Measurements from ENCODE around the gene EPGN.
"Not testable (repeated sequence)": the region's sequence is repeated elsewhere in the genome, so short reads cannot be mapped to it uniquely, and the experiment has no call there.

Gene EPGN

DNA sequence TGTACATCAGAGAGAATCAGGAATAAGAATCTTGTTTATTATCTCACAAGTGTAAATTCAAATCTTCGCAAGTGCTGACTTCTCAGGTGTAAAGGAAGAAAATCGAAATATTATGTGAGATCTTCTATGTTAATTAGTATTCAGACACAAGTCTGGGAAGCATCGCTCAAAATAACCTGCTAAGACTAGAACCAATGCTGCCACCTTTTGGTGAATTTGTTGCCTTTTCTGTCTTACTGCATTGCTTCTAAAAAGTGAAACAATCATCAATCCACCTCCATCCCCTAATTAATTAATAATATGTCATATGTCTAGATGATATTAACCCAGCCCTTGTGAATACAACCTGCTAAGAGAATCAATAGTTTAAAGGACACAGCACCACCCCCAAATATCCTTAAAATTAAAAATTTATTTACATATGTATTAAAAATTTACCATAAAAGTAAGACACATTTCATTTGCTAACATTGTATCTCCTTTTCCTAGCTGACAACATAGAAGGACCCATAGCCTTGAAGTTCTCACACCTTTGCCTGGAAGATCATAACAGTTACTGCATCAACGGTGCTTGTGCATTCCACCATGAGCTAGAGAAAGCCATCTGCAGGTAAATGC, 3.5 kb downstream of the EPGN start:
- DNase-seq, result peak; percentile 57 to 62

DNA sequence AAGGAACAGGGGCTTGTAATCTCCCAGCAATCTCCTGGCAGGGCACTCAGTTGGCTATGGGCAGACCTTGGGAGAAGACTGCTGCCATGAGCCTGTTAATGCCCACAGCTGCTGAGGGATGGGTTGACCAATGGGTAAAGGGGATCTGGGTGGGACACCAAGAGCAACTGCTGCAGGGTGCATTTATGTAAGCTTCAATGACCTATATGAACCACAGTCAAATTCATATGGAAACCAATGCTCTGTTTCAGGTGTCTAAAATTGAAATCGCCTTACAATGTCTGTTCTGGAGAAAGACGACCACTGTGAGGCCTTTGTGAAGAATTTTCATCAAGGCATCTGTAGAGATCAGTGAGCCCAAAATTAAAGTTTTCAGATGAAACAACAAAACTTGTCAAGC, 6.1 kb downstream of the EPGN start:
- DNase-seq, result no peak

DNA sequence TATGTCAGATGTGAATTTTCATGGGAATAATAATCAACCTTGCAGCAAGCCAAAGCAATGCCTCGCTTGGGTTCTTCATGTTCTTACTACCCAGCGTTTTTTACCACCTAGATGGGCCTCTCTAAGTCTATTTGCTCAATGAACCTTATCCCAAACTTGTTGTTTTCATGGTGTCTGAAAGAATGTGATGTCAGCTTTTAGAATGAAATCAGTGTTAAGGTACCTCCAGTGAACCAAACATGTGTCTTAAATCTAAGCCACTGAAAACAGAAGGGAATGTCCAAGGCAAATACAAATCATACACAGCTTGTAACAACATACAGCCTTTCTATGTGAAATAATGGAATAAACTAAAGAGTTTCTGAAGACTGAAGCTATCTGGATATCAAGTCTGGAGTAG, 6.7 kb downstream of the EPGN start:
- no peak for DNase-seq

DNA sequence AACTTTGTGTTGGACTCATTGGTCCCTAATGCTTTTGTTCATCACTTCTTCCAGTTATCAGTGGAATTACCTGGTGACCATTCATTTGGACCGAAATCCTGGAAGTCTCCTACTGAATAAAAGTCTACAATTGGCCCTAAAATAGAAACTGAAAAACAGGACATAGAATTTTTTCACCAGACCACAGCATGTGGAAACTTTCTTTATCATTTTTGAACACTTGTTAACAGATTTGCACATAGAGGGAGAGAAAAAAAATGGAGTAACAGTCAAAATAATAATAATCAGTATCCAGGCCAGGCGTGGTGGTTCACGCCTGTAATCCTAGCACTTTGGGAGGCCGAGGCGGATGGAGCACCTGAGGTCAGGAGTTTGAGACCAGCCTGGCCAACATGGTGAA, 7.1 kb downstream of the EPGN start:
- DNase-seq, result no peak

DNA sequence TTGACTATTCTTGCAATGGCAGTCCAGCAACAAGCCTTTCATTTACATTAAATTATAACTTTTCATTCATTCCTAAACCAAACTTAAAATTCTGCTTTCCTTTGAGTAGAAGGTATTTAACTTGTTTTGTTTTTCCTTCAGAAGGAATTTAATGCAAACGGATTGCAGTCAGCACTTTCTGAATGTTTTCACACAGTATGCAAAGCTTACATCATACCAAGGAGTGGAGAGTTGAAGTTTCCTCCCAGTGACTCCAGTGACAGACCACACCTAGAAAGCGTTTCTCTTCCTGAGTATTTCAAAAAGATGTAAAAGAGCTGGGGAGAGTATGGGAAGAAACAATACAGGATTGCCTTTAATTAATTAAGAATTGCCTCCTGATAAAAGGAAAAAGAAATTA, 8.1 kb downstream of the EPGN start:
- peak; percentile 7 to 22 for DNase-seq

DNA sequence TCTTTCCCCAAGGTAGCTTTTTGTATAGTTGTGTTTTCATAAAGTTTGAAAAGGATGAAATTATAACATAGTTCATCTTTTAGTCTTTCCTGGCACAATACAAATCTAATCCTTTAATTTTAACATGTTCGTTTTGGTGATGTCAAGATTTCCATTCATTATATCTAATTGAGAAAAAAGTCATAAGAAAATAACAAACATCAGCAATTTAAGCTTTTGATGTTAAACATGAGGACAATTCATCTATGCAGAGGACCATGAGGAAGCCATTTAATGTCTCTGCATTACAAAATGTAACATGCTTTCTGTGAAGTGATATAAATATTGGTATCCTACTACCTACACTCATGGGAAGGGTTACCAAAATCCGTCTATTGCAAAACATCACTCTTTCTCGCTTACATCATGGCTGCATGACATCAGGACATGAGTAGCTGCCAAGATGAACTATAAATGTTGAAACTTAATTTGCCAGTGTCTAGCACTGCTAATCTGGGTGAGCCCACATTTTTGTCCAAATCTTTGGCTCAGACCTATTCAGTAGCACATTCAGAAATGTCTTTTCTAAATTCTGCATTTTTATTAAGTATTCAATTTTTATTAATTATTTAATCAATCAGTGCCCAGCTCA, 9.5 kb downstream of the EPGN start:
- peak; percentile 39 to 57 for DNase-seq

DNA sequence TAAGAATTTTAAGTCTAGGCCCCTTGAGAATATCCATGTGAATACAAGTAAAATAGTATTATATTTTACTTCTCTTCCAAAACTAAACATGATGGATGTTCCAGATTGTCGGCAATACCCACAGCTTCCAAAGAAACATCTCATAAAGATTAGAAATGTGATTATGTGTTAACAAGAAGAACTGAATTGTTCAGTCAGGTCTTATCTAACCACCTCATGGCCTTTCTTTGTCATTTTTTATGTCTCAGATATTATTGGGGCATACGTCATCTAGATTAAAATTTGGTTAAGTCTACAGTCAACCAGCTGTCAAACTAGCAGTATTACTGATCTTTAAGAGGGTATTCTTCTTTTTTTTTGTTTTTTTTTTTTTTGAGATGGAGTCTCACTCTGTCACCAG, 10.0 kb downstream of the EPGN start:
- DNase-seq, result no peak

DNA sequence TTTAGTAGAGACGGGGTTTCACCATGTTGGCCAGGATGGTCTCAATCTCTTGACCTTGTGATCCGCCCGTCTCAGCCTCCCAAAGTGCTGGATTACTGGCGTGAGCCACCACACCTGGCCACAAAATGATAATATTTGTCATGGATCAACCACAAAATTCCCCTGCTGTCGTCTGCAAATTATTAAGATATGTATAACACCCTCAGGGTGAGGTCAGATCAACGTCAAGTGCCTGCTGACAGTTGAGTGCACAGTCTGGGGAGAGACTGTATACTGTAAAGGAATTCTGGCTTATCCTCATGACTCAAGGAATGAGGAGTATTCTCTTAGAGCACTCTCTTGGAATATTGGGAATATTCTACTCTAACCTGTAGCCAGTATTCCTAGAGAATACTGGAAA, 11.2 kb downstream of the EPGN start:
- DNase-seq, result no peak

DNA sequence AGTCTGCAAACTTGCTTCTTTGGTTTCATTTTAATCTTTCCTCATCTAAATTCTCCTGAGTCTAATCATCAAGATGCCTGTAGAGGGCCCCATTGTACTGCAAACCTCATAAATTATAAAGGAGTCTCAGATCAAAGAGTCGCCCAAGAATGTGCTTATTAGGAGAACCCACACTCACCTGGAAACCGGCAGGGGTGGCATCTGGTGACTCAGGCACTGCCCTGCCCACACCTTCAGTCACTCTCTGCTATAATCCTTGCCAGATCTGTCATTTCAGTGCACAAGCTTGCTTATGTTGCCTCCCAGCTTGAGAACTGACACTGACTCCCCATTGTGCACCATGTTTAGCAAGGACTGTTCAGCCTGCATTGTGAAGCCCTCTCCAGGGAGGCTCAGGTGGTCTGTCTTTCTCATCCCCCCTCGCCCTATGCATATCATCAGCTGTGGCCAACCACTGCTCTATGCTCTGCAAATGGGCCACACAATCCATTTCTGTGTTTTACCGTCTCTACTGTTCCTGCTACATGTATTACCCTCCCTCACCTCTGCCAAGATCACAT, 12.4 kb downstream of the EPGN start:
- peak; percentile 53 to 69 for DNase-seq

DNA sequence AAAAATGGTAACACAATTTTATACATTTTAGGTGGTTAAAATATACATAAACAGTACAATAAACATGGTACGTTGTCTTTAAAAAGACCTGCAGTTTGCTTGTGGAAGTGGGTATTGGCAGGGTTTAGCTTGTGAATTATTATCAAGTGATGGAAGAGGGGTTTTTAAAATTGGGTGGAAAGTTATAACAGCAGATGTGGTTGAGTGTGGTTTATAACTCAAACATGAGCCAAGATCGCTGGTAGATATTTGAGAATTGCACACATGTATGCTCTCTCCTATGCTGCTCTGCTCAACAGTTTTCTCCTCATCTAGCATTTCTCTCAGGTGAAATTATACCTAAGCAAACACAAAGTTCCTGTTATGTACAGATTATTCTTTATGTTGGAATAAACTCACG, 14.0 kb downstream of the EPGN start:
- no peak for DNase-seq

DNA sequence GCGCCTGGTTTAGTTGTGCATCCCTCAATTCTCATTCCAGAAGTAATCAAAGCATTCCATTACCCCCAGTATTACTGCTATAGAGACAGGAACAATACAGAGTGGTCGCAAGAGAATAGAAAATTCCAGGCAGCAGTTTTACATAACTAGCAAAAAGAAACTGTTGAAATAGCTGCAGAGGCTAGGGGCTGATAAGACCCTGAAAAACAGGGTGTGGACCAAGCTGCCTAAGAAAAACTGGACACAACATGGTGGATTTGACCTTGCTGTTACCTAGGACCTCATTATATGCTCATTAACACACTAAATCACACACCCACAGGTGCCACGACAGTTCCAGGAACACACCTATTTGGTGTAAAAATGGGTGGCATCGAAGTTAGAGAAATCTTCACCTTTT, 15.4 kb downstream of the EPGN start:
- DNase-seq, result no peak

DNA sequence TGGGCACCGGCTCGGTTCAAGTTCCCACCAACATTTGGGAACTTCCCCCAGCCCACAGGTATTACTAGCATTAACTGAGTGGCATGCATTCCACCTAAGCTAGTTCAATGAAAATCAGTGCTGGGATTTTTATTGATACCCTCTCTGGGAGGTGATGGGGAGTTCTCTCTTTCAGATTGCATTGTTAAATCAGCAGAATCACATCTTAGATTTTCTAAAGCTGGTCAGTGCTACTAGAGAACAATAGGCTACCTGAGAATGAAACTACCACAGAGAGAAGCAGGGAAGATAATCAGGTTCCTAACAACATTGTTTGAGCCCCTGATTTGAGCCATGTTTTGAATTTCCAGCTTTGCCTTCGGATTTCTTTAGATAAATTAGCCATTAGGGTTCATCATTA, 16.0 kb downstream of the EPGN start:
- no peak for DNase-seq

DNA sequence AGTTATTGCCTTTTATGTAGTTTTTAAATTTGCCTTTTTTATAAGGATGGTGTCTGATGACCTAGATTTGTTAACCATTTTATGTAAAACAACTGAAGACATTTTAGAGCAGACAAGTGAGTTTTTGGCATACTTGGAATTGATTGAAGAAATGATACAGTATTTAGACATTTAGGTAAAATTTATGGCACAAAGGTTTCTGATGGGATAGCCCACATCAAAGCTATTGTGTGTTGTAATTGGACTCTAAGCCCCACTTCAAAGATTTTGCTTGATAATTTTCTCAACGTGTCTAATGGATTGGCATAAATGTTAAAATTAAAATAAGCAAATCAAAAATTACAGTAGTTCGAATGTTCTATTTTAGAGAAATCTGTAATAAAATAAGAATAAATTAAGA, 17.6 kb downstream of the EPGN start:
- no peak for DNase-seq

DNA sequence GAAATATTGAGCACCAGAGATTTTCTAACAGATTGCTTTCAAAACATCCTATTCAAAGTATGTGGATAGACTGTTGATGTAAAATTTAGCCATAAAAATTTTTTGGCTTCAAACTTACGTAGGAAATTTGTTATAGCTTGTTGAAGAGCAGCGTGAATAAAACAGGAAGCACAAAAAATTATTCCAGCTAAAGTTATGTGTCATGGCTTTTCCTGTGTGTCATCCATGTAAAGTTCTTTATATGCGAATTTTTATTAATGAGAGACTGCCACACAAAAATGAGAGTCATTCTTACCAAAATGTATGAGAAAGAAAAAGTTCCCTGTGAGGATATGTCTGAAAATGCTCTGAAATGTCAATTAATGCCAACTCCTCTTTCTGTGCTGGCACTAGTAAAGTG, 19.5 kb downstream of the EPGN start:
- DNase-seq, result peak in 1 of 2 donors; percentile 26

DNA sequence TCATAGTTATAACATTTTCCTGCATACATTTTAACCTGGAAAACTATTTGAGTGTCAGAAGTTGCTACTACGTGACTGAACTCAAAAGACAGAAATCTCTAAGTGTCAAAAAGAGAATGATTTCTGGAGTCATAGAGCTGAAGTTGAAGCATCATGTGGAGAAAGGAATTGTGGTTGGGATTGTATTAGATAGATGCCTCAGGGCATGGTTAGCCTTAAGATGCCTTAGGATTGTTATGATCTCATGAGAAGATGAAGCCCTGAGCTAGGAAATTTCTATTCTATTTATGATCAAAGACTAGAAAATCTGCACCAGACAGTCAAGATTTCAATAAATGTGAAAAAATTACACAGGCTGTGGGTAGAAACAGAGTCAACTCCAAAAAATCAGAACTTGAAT, 20.2 kb downstream of the EPGN start:
- DNase-seq, result no peak

DNA sequence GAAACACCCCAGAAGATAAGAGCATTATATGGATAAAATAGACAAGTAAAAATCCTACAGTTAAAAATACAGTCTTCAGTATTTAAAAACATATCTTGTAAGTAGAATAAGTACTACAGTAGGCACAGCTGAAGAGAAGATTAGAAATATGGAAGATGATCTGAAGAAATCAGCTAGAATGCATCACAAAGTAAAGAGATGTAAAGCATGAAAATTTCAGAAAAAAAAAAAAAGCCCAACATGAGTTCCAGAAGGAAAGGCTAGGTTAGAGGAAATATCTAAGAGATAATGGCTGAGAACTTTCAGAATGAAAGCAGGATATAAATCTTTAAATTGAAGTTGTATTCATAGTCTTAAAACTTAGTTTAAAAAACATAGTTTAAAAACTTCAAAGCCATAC, 21.0 kb downstream of the EPGN start:
- DNase-seq, result no peak

DNA sequence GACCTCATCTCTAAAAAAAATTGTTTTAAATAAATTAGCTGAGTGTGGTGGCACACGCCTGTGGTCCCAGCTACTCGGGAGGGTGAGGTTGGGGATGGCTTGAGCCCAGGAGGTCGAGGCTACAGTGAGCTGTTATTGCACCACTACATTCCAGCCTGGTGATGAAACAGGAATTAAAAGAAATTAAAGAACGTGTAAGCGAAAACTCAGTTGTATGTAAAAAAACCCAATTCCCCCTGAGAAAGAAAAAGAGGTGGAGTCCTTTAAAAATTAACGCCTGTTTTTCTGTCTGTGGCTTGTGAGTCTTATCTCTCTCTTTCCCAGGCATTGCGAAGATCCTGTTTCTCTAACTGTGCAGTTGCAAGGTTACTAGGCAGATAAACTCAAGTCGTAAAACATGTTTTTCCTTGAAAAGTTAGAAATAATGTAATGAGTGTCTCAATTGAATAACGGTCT, 22.1 kb downstream of the EPGN start:
- DNase-seq, result peak; percentile 14 to 37

DNA sequence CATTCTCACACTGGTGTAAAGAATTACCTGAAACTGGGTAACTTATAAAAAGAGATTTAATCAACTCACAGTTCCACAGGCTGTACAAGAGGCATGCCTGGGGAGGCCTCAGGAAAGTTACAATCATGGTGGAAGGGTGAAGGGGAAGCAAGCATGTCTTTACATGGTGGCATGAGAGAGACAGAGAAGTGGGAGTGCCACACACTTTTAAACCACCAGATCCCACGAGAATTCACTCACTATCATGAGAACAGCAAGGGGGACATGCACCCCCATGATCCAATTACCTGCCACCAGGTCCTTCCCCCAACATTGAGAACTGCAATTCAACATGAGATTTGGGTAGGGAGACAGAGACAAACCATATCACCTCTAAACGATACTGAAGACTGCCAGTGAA, 23.0 kb downstream of the EPGN start:
- DNase-seq, result no peak

DNA sequence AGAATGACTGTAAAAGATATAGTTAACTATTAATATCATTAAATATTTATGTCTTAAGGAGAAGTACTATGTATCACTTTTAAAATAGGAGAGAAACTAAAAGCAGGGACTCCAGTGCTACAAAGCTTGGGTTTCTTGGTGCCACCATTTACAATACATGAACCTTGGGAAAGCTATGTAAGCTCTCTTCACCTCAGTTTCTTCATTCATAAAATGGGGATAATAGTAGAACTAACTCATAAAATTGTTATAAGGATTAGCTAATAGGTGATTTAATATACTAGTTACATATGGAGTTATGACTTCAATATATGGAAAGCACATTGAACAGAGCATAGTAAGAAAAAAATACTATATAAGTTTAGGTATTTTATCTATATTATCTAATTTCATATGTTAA, 23.7 kb downstream of the EPGN start:
- no peak for DNase-seq

DNA sequence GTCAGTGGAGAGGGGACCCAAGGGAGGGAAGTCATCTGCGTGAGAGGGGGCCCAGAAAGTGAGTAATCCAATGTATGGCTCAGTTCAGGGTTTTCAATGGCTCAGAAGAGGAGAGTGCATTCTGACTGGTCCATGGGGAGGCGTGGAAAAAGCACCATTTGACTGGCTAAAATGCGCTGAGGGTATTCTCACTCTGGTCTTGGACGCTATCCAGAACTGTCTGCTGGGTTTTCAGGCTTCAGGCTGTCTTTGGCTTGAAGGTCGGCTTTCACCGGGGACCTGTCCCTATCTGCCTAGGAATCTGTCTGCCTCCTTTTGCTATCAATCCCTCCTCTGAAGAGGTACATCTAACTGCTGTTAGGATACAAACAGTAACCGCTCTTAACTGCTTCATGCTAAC, 26.4 kb downstream of the EPGN start:
- DNase-seq, result no peak

DNA sequence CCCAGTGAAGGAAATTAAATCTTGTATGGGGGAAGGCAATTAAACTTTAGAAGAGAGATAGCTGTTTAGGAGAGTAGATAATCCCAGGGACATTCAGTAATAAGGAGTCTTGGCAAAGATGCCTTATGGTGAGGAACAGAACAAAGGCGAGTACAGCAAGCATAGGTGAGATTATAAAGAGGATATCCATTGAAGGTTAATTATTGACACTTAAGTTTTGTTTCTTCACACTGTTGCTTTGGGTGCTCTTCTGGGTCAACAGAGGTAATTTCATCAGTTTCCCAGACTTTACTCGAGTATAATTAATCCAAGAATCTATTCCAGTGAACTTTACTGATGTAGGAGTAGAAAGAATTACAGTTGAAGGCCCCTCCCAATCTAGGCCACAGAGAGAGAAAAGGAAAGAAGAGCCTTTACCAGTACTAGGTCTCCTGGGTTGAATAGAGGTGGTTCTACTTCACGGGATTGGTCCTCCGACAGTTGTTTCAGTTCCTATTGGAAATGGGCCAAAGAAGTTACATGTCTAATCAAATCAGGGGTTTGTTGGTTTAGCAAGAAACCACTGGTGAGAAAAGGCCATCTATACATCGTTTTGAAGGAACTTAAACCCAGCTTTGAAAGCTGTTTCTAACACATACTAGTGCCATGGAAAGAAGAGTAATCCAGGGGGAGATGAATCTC, 27.2 kb downstream of the EPGN start:
- peak; percentile 54 to 77 for DNase-seq

DNA sequence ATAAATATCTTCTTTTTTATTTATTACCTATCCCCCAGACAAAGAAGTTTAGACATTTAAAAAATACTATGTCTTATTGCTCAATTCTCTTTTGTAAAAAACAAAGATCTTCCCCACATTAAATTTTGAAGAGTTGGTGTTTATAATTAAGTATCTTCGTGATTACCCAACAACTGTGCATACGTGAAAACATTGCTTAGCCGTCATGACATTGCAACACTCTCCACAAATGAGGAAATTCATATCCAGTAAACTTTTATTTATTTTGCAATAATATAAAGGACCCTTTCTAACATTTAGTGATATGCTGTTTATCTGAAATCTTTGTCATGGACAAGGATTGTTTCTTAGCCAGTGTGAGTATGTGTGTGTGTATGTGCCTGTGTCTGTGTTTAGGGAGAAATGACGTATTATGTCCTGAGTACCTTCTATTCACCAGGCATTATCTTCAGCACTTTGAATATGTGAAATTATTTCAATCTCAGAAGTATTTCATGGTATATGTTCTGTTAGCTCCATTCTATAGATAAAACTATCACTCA, 30.6 kb downstream of the EPGN start:
- DNase-seq, result peak; percentile 58 to 84

DNA sequence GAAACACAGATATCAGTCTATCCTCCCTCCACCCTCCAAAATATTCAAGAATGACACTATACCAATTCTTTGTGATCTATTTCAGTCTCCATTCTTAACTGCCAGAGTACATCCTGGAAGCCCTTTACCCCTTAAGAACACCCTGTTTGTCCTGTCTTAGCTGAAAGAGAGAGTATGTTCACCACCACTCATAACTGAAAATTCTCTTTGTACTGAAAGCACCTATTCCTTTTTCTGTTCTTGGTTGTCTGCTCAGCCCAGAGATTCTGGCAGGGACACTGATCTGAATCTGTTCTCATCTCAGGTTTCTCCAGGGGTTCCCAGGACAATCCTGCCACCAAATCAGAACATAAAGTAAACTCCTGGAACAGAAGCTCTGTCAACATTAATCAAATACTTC, 31.2 kb downstream of the EPGN start:
- DNase-seq, result no peak

DNA sequence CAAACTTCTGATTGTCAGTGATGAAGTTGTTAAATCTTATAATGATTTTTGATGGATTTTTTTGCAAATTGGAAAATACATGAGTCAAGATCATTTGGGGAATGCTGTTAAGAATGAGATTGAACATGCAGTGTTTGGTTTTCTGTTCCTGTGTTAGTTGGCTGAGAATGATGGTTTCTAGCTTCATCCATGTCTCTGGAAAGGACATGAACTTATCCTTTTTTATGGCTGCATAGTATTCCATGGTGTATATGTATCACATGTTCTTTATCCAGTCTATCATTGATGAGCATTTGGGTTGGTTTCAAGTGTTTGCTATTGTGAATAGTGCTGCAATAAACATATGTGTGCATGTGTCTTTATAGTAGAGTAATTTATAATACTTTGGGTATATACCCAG, 32.2 kb downstream of the EPGN start:
- not testable (repeated sequence) for DNase-seq

Data from inflammatory macrophage (primary cell).